Measurements from ENCODE around the gene RPGRIP1.
A peak's percentile ranks its signal among the peaks of the same experiment; 100 is the strongest.
"Not testable (repeated sequence)": the region's sequence is repeated elsewhere in the genome, so short reads cannot be mapped to it uniquely, and the experiment has no call there.

Gene RPGRIP1

DNA sequence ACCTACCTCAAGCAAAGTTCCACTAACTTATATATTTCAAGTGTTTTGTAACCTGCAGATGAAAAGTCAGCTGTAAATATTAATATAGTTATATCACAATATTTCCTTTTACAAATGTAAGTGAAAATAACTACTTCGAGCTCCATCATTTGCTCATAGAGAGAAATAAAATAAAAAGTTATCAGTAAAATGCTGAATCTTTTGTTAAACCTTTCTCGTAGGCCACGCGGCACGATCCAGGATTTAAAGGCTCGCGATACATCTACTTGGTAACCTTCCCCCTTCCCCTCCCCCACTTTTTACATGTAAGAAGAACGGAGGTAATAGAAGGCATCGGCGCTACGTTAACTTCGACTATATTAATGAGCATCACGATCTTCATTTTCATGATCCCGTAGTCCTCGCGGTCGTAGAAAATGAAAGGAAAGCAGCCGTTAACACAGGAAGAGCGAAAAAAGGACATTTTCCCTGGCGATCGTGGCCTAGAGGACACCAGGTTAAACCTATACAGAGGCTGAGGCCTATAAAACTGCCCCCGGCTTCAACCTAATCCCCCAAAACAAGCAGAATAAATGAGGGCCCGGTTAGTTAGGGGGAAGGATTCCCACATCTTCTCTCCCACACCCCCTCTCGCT, 11.1 kb upstream of the RPGRIP1 start:
- Histone ChIP-seq H3K4me3 (ENCODE audit: insufficient read depth, low read depth, low read length, poor library complexity, severe bottlenecking) (peak overlapping the region; percentile 88), H3K27me3 (replicated peaks; ENCODE audit: control insufficient read depth, insufficient read depth, low read length, poor library complexity, severe bottlenecking) (no peaks in the 10 kb centered on the region), H3K36me3 (ENCODE audit: control insufficient read depth, insufficient read depth, low read length) (peaks cover 10% of the 10 kb centered on the region), H3K9me3 (ENCODE audit: control insufficient read depth, low read length) (no peaks in the 10 kb centered on the region), H3K27ac (ENCODE audit: insufficient read depth, low read length, poor library complexity, severe bottlenecking) (peak overlapping the region; percentile 96), H3K4me1 (ENCODE audit: control insufficient read depth, insufficient read depth, low read length, poor library complexity, severe bottlenecking) (peaks cover 31% of the 10 kb centered on the region)
- no peak for DNase-seq

- peaks cover 9% of the 10 kb centered on the region for H3K36me3 ChIP-seq (ENCODE audit: control insufficient read depth, insufficient read depth, low read length)
- peak within 1 kb of the TSS; percentile 96 for H3K27ac ChIP-seq (ENCODE audit: insufficient read depth, low read length, poor library complexity, severe bottlenecking)
- no peaks in the 10 kb centered on the region for H3K9me3 ChIP-seq (ENCODE audit: control insufficient read depth, low read length)
- peaks cover 26% of the 10 kb centered on the region for H3K4me1 ChIP-seq (ENCODE audit: control insufficient read depth, insufficient read depth, low read length, poor library complexity, severe bottlenecking)
- H3K27me3 ChIP-seq (replicated peaks; ENCODE audit: control insufficient read depth, insufficient read depth, low read length, poor library complexity, severe bottlenecking), result no peaks in the 10 kb centered on the region
- peak; percentile 100 for DNase-seq
- H3K4me3 ChIP-seq (ENCODE audit: insufficient read depth, low read depth, low read length, poor library complexity, severe bottlenecking), result peak within 1 kb of the TSS; percentile 88
These were observed 10.4 kb upstream of the RPGRIP1 start, which contains the start of gene HNRNPC for GRCh38 chr14:21269252-21270046. HNRNPC (minus strand) TSS chr14:21269442; CDS start chr14:21234193, 35,249 bp downstream.

DNA sequence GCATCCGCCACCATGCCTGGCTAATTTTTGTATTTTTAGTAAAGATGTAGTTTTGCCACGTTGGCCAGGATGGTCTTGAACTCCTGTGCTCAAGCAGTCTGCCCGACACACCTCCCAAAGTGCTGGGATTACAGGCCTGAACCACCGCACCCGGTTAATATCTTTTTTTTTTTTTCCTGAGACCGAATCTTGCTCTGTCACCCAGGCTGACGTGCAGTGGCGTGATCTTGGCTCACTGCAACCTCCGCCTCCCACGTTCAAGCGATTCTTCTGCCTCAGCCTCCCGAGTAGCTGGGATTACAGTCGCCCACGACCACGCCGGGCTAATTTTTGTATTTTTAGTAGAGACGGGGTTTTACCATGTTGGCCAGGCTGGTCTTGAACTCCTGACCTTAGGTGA, 7.2 kb upstream of the RPGRIP1 start:
- H3K27ac ChIP-seq (ENCODE audit: insufficient read depth, low read length, poor library complexity, severe bottlenecking); DNase-seq; H3K36me3 ChIP-seq (ENCODE audit: control insufficient read depth, insufficient read depth, low read length); H3K4me3 ChIP-seq (ENCODE audit: insufficient read depth, low read depth, low read length, poor library complexity, severe bottlenecking); H3K27me3 ChIP-seq (replicated peaks; ENCODE audit: control insufficient read depth, insufficient read depth, low read length, poor library complexity, severe bottlenecking); H3K4me1 ChIP-seq (ENCODE audit: control insufficient read depth, insufficient read depth, low read length, poor library complexity, severe bottlenecking); H3K9me3 ChIP-seq (ENCODE audit: control insufficient read depth, low read length): not testable (repeated sequence)

GRCh38 chr14:21275261-21275858, 4.5 kb upstream of the RPGRIP1 start:
- H3K36me3 ChIP-seq (ENCODE audit: control insufficient read depth, insufficient read depth, low read length), result no peaks in the 10 kb centered on the region
- no peaks in the 10 kb centered on the region for H3K4me1 ChIP-seq (ENCODE audit: control insufficient read depth, insufficient read depth, low read length, poor library complexity, severe bottlenecking)
- H3K27me3 ChIP-seq (replicated peaks; ENCODE audit: control insufficient read depth, insufficient read depth, low read length, poor library complexity, severe bottlenecking), result no peaks in the 10 kb centered on the region
- H3K4me3 ChIP-seq (ENCODE audit: insufficient read depth, low read depth, low read length, poor library complexity, severe bottlenecking), result no peak overlapping the region
- DNase-seq, result no peak
- no peak overlapping the region for H3K27ac ChIP-seq (ENCODE audit: insufficient read depth, low read length, poor library complexity, severe bottlenecking)
- H3K9me3 ChIP-seq (ENCODE audit: control insufficient read depth, low read length), result no peaks in the 10 kb centered on the region

DNA sequence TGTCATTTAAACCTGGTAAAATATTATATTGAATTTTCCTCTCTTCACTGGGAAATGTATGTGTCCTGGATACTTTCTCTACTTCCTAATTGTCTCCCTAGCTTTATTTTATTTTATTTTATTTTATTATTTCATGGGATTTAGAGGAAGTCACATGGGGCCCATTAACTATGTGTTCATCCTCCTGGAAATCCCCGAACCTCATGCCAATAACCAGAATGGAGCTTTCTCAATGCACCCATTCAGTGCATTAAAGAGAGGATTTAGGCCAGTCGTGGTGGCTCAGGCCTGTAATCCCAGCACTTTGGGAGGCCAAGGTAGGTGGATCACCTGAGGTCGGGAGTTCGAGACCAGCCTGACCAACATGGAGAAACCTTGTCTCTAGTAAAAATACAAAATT, 1.3 kb upstream of the RPGRIP1 start:
- H3K4me1 ChIP-seq (ENCODE audit: control insufficient read depth, insufficient read depth, low read length, poor library complexity, severe bottlenecking), result no peaks in the 10 kb centered on the region
- no peak overlapping the region for H3K4me3 ChIP-seq (ENCODE audit: insufficient read depth, low read depth, low read length, poor library complexity, severe bottlenecking)
- DNase-seq, result no peak
- H3K9me3 ChIP-seq (ENCODE audit: control insufficient read depth, low read length), result no peaks in the 10 kb centered on the region
- H3K27ac ChIP-seq (ENCODE audit: insufficient read depth, low read length, poor library complexity, severe bottlenecking), result no peak overlapping the region
- H3K27me3 ChIP-seq (replicated peaks; ENCODE audit: control insufficient read depth, insufficient read depth, low read length, poor library complexity, severe bottlenecking), result no peaks in the 10 kb centered on the region
- H3K36me3 ChIP-seq (ENCODE audit: control insufficient read depth, insufficient read depth, low read length), result no peaks in the 10 kb centered on the region

DNA sequence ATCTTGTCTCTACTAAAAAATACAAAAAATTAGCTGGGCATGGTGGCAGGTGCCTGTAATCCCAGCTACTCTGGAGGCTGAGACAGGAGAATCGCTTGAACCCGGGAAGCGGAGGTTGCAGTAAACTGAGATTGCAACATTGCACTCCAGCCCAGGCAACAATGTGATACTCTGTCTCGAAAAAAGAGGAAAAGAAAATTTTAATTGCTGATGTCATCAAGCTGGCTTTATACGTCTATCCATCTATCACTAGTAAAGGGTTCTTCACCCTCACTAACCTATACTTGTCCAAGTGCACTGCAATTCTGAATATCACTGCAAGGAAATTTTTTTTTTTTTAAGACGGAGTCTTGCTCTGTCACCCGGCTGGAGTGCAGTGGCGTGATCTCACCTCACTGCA, 2.0 kb downstream of the RPGRIP1 start:
- not testable (repeated sequence) for H3K27me3 ChIP-seq (replicated peaks; ENCODE audit: control insufficient read depth, insufficient read depth, low read length, poor library complexity, severe bottlenecking); H3K4me3 ChIP-seq (ENCODE audit: insufficient read depth, low read depth, low read length, poor library complexity, severe bottlenecking); H3K9me3 ChIP-seq (ENCODE audit: control insufficient read depth, low read length); H3K27ac ChIP-seq (ENCODE audit: insufficient read depth, low read length, poor library complexity, severe bottlenecking); H3K4me1 ChIP-seq (ENCODE audit: control insufficient read depth, insufficient read depth, low read length, poor library complexity, severe bottlenecking); DNase-seq; H3K36me3 ChIP-seq (ENCODE audit: control insufficient read depth, insufficient read depth, low read length)

DNA sequence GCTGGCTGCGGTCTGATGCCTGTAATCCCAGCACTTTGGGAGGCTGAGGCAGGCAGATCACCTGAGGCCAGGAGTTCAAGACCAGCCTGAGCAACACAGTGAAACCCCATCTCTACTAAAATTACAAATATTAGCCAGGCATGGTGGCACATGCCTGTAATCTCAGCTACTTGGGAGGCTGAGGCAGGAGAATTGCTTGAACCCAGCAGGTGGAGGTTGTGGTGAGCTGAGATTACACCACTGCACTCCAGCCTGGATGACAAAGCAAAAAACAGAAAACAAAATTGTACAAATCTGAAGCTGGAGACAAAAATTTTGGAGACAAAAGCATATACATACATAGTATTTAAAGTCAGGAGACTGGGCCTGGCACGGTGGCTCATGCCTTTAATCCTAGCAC, 6.6 kb downstream of the RPGRIP1 start:
- not testable (repeated sequence) for DNase-seq; H3K36me3 ChIP-seq (ENCODE audit: control insufficient read depth, insufficient read depth, low read length); H3K27me3 ChIP-seq (replicated peaks; ENCODE audit: control insufficient read depth, insufficient read depth, low read length, poor library complexity, severe bottlenecking); H3K4me3 ChIP-seq (ENCODE audit: insufficient read depth, low read depth, low read length, poor library complexity, severe bottlenecking); H3K4me1 ChIP-seq (ENCODE audit: control insufficient read depth, insufficient read depth, low read length, poor library complexity, severe bottlenecking); H3K9me3 ChIP-seq (ENCODE audit: control insufficient read depth, low read length); H3K27ac ChIP-seq (ENCODE audit: insufficient read depth, low read length, poor library complexity, severe bottlenecking)

GRCh38 chr14:21287168-21287567, 7.3 kb downstream of the RPGRIP1 start:
- H3K9me3 ChIP-seq (ENCODE audit: control insufficient read depth, low read length), result no peaks in the 10 kb centered on the region
- no peaks in the 10 kb centered on the region for H3K4me1 ChIP-seq (ENCODE audit: control insufficient read depth, insufficient read depth, low read length, poor library complexity, severe bottlenecking)
- H3K36me3 ChIP-seq (ENCODE audit: control insufficient read depth, insufficient read depth, low read length), result no peaks in the 10 kb centered on the region
- no peak for DNase-seq
- H3K4me3 ChIP-seq (ENCODE audit: insufficient read depth, low read depth, low read length, poor library complexity, severe bottlenecking), result no peak overlapping the region
- no peaks in the 10 kb centered on the region for H3K27me3 ChIP-seq (replicated peaks; ENCODE audit: control insufficient read depth, insufficient read depth, low read length, poor library complexity, severe bottlenecking)
- H3K27ac ChIP-seq (ENCODE audit: insufficient read depth, low read length, poor library complexity, severe bottlenecking), result no peak overlapping the region

DNA sequence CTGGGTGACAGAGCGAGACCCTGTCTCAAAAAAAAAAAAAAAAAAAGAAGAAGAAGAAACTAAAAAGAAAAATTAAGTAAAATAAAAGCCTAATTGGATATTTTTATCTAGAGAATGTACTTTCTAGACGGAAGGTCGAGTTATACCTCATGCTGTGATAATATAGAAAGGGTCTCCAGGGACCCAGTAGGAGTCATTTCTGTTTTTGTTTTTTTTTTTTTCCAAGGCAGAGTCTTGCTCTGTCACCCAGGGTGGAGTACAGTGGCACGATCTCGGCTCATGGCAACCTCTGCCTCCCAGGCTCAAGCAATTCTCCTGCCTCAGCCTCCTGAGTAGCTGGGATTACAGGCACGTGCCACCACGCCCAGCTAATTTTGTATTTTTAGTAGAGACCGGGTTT, 14.1 kb downstream of the RPGRIP1 start:
- H3K36me3 ChIP-seq (ENCODE audit: control insufficient read depth, insufficient read depth, low read length); H3K27me3 ChIP-seq (replicated peaks; ENCODE audit: control insufficient read depth, insufficient read depth, low read length, poor library complexity, severe bottlenecking); H3K4me3 ChIP-seq (ENCODE audit: insufficient read depth, low read depth, low read length, poor library complexity, severe bottlenecking); DNase-seq; H3K4me1 ChIP-seq (ENCODE audit: control insufficient read depth, insufficient read depth, low read length, poor library complexity, severe bottlenecking); H3K9me3 ChIP-seq (ENCODE audit: control insufficient read depth, low read length); H3K27ac ChIP-seq (ENCODE audit: insufficient read depth, low read length, poor library complexity, severe bottlenecking): not testable (repeated sequence)

GRCh38 chr14:21298358-21298757, 18.5 kb downstream of the RPGRIP1 start:
- no peaks in the 10 kb centered on the region for H3K9me3 ChIP-seq (ENCODE audit: control insufficient read depth, low read length)
- no peak overlapping the region for H3K27ac ChIP-seq (ENCODE audit: insufficient read depth, low read length, poor library complexity, severe bottlenecking)
- no peak overlapping the region for H3K4me3 ChIP-seq (ENCODE audit: insufficient read depth, low read depth, low read length, poor library complexity, severe bottlenecking)
- H3K36me3 ChIP-seq (ENCODE audit: control insufficient read depth, insufficient read depth, low read length), result no peaks in the 10 kb centered on the region
- peaks cover 3% of the 10 kb centered on the region for H3K4me1 ChIP-seq (ENCODE audit: control insufficient read depth, insufficient read depth, low read length, poor library complexity, severe bottlenecking)
- H3K27me3 ChIP-seq (replicated peaks; ENCODE audit: control insufficient read depth, insufficient read depth, low read length, poor library complexity, severe bottlenecking), result no peaks in the 10 kb centered on the region
- DNase-seq, result no peak

All from effector memory CD4-positive, alpha-beta T cell (primary cell).